Gastrocnemius medialis (tissue), 4 donors: ENCODE measurements around the gene FARP1.

Experiments
- POLR2A ChIP-seq, 2 donors: fragments of 450-650 bp; IDR thresholded peaks; one replicate each; pipeline ENCODE4 v1.6.1; 2017; ENCODE audit warnings: antibody characterized with exemption in 2 of 2, mild to moderate bottlenecking in 2 of 2, moderate library complexity in 2 of 2
- TF ChIP-seq, protein P1 (sequence below), 5 experiments: fragments of 450-650 bp in 3 of 5; fragments of 200-600 bp in 2 of 5; sonication (generic) in 2 of 5; IDR thresholded peaks in 4 of 5; conservative IDR thresholded peaks in 1 of 5; 1 replicate in 4 of 5; 2 replicates in 1 of 5; pipeline ENCODE4 v1.5.1; 2016 to 2019; ENCODE audit warnings: antibody characterized with exemption in 5 of 5, mild to moderate bottlenecking in 3 of 5, moderate library complexity in 3 of 5

DNA sequence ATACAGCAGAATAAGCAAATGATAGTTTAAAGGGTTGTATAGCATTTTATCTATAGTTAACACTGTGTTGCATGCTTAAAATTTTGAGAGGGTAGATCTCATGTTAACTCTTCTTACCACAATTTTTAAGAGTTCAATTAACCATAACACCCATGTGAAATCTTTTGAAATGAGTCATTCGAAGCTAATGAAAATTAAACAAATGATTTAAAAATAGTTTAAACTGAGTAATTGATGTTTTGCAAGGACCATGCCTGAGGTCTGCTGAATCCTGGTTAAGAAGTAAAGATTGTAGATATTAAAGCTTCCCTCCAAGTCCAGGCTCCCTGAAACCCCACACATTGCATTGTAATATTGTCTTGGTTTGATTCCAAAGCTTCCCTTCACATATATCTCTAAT is 210.9 kb downstream of the FARP1 start:
- TF ChIP-seq POLR2A (IDR thresholded peaks at IDR 0.05) = no peak
- TF ChIP-seq, protein P1, sequence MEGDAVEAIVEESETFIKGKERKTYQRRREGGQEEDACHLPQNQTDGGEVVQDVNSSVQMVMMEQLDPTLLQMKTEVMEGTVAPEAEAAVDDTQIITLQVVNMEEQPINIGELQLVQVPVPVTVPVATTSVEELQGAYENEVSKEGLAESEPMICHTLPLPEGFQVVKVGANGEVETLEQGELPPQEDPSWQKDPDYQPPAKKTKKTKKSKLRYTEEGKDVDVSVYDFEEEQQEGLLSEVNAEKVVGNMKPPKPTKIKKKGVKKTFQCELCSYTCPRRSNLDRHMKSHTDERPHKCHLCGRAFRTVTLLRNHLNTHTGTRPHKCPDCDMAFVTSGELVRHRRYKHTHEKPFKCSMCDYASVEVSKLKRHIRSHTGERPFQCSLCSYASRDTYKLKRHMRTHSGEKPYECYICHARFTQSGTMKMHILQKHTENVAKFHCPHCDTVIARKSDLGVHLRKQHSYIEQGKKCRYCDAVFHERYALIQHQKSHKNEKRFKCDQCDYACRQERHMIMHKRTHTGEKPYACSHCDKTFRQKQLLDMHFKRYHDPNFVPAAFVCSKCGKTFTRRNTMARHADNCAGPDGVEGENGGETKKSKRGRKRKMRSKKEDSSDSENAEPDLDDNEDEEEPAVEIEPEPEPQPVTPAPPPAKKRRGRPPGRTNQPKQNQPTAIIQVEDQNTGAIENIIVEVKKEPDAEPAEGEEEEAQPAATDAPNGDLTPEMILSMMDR (IDR thresholded peaks at IDR 0.05 in 4 of 5, conservative IDR thresholded peaks at IDR 0.05 in 1 of 5) = no peak
